GM12891 (cell line): Measurements from ENCODE around the gene FAF2.

ENCODE experiments used
- PAX5 ChIP-seq: IDR thresholded peaks from 2 replicates; pipeline ENCODE4 v1.6.1; 2011; ENCODE audit warnings: low read length, moderate library complexity, mild to moderate bottlenecking; ENCODE audit not compliant: insufficient read depth, severe bottlenecking
- POLR2A ChIP-seq: IDR thresholded peaks from 2 replicates; pipeline ENCODE4 v1.6.1; 2011; ENCODE audit warnings: low read depth, low read length, control low read depth
- POLR2AphosphoS5 ChIP-seq: IDR thresholded peaks from 2 replicates; pipeline ENCODE4 v1.6.1; 2011; ENCODE audit warnings: low read depth, low read length, control low read depth
- TAF1 ChIP-seq: IDR thresholded peaks from 2 replicates; pipeline ENCODE4 v1.6.1; 2011; ENCODE audit warnings: low read depth, low read length, control low read depth

DNA sequence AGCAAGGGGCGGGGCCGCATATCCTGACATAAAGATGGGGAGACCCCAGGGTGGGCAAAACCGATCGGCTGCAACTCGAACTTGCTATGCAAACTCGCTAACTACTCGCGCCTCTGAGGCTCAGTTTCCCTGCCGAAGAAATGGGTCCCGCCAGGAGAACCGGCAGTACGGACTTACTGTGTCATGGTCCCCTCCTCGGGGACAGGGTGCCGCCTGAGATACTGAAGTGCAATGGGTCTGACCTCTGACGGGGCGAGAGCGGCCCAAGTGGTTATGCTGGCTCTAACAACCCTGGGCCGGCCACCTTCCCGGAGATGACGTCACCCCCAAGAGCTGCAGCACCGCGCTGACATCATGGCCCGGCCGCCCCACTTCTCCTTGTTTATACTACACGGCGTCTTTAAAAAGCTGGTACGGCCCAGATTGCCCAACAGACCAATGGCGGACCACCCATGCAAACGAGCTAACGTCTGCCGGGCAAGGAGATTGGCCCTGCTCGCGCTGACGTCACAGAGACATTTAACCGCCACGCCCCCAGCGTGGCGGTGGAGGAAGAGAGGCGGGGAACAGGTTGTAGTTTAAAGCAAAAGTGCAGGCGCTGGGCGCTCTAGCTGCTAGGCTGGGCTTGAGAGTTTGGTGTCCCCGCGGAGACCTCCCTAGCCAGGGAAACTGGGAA, 89.5 kb downstream of the FAF2 start:
- TF ChIP-seq TAF1 (no peak), POLR2A (no peak), POLR2AphosphoS5 (no peak), PAX5 (no peak)
